Endothelial cell of umbilical vein (primary cell): Measurements from ENCODE around the gene GLDC.

Experiments used
- EZH2 ChIP-seq: IDR thresholded peaks from 2 replicates; pipeline ENCODE4 v1.6.1; 2012; ENCODE audit warnings: borderline replicate concordance, low read depth, mild to moderate bottlenecking, moderate library complexity, low read length, inconsistent platforms; ENCODE audit not compliant: severe bottlenecking
- MYC ChIP-seq: IDR thresholded peaks from one replicate; pipeline ENCODE4 v1.6.1; 2011; ENCODE audit warnings: mild to moderate bottlenecking, low read depth, low read length
- POLR2A ChIP-seq: IDR thresholded peaks from 2 replicates; pipeline ENCODE4 v1.6.1; 2012; ENCODE audit warnings: low read depth, mild to moderate bottlenecking, control low read depth, low read length
- POLR2AphosphoS5 ChIP-seq: IDR thresholded peaks from 2 replicates; pipeline ENCODE4 v1.6.1; 2012; ENCODE audit warnings: low read depth, mild to moderate bottlenecking, control low read depth, low read length, moderate library complexity; ENCODE audit not compliant: insufficient read depth
- TF ChIP-seq, protein P1 (sequence below), 2 donors: IDR thresholded peaks; 1 replicate in 1 of 2; 2 replicates in 1 of 2; pipeline ENCODE4 v1.5.1; 2011; ENCODE audit warnings: low read length in 2 of 2, mild to moderate bottlenecking in 2 of 2, moderate library complexity in 2 of 2, control low read depth in 1 of 2, inconsistent platforms in 1 of 2, low read depth in 1 of 2; ENCODE audit not compliant: insufficient read depth in 1 of 2; ENCODE audit errors: extremely low read depth in 1 of 2

DNA sequence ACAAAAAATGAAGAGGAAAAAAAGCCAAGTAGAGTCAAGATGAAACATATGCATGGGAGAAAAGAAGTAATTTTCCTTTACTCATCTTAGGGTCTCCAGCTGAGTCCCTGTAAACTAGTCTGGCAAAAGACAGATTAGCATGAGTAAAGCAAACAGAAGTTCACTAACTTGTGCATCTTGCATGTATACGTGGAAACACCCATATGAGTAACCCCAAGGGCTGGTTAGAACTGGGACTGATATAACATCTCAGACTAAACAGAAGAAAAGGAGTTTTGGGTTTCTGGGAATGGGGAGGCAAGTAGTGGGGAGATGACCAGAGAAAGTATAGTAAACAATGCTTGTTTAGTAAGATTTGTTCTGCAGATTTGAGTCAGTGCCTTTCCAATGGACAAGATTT lies 20.1 kb upstream of the GLDC start:
- TF ChIP-seq POLR2A (no peak), POLR2AphosphoS5 (no peak), MYC (no peak), EZH2 (no peak)
- TF ChIP-seq, protein P1, sequence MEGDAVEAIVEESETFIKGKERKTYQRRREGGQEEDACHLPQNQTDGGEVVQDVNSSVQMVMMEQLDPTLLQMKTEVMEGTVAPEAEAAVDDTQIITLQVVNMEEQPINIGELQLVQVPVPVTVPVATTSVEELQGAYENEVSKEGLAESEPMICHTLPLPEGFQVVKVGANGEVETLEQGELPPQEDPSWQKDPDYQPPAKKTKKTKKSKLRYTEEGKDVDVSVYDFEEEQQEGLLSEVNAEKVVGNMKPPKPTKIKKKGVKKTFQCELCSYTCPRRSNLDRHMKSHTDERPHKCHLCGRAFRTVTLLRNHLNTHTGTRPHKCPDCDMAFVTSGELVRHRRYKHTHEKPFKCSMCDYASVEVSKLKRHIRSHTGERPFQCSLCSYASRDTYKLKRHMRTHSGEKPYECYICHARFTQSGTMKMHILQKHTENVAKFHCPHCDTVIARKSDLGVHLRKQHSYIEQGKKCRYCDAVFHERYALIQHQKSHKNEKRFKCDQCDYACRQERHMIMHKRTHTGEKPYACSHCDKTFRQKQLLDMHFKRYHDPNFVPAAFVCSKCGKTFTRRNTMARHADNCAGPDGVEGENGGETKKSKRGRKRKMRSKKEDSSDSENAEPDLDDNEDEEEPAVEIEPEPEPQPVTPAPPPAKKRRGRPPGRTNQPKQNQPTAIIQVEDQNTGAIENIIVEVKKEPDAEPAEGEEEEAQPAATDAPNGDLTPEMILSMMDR (IDR thresholded peaks at IDR 0.05; ENCODE audit: extremely low read depth in 1 of 2, insufficient read depth in 1 of 2, low read depth in 1 of 2, low read length in 2 of 2), result no peak
